B cell (primary cell): ENCODE results near the gene AMN1. TPM values are rescaled to one million over a fixed set of nuclear protein-coding genes. Genes with fewer than 3 reads are reported as not detected.

ENCODE experiments used
- ATAC-seq: fragments of 200-7000 bp; cut with Tn5 transposase; one replicate; pipeline ENCODE4 v1.10.0; 2021; ENCODE audit warnings: low read depth, mild to moderate bottlenecking, moderate number of reproducible peaks, moderate library complexity
- CTCF ChIA-PET: fragments of 350-600 bp; sonication (Branson Sonifier 250); formaldehyde crosslinking; loops from one replicate; lab custom pipeline; 2021; ENCODE audit warnings: antibody characterized with exemption, inconsistent platforms; lab: Charles Lee
- POLR2A ChIA-PET: fragments of 350-600 bp; sonication (Branson Sonifier 250); formaldehyde crosslinking; loops from one replicate; lab custom pipeline; 2021; ENCODE audit warnings: antibody characterized with exemption; lab: Charles Lee
- DNase-seq: peaks from one replicate; pipeline ENCODE4 v3.0.0; 2013
- H2AFZ ChIP-seq: 2 replicates; pipeline ENCODE4 v1.6.1; 2012; ENCODE audit warnings: mild to moderate bottlenecking, low read depth, low read length; ENCODE audit not compliant: insufficient read depth, poor library complexity, severe bottlenecking
- H3K27ac ChIP-seq, 2 donors: 1 replicate in 1 of 2; 2 replicates in 1 of 2; pipeline ENCODE4 v1.5.1; 2012 to 2013; ENCODE audit warnings: low read length in 2 of 2, mild to moderate bottlenecking in 2 of 2, moderate library complexity in 1 of 2
- H3K27me3 ChIP-seq, 4 experiments: fragments of 200-600 bp in 1 of 4; sonication (generic) in 1 of 4; replicated peaks in 1 of 4; 1 replicate in 2 of 4; 2 replicates in 2 of 4; pipeline versions ENCODE4 v1.6.1 to v1.7.0; 2013 to 2016; ENCODE audit warnings: low read length in 3 of 4, mild to moderate bottlenecking in 2 of 4, mixed read lengths in 1 of 4, moderate library complexity in 1 of 4; ENCODE audit not compliant: insufficient read depth in 4 of 4, control insufficient read depth in 3 of 4; ENCODE audit errors: control extremely low read depth in 1 of 4
- H3K36me3 ChIP-seq, 2 experiments: replicated peaks in 1 of 2; 1 replicate in 1 of 2; 2 replicates in 1 of 2; pipeline versions ENCODE4 v1.6.1 to v1.7.1; 2013; ENCODE audit warnings: low read length in 1 of 2; ENCODE audit not compliant: insufficient read depth in 2 of 2, control insufficient read depth in 1 of 2; ENCODE audit errors: control extremely low read depth in 1 of 2, extremely low read depth in 1 of 2
- H3K4me1 ChIP-seq, 2 donors: fragments of 200-600 bp in 1 of 2; sonication (generic) in 1 of 2; 1 replicate in 1 of 2; 2 replicates in 1 of 2; pipeline versions ENCODE4 v1.5.1 to v1.6.1; 2013 to 2017; ENCODE audit warnings: low read length in 2 of 2; ENCODE audit not compliant: control insufficient read depth in 2 of 2, insufficient read depth in 2 of 2
- H3K4me2 ChIP-seq: replicated peaks from 2 replicates; pipeline ENCODE3; 2012; ENCODE audit warnings: mild to moderate bottlenecking, low read depth, low read length; ENCODE audit not compliant: poor library complexity, severe bottlenecking
- H3K4me3 ChIP-seq, 5 experiments: fragments of 200-600 bp in 1 of 5; sonication (generic) in 1 of 5; 1 replicate in 3 of 5; 2 replicates in 2 of 5; pipeline versions ENCODE4 v1.5.1 to v1.7.0; 2011 to 2016; ENCODE audit warnings: low read length in 4 of 5, mild to moderate bottlenecking in 4 of 5, low read depth in 2 of 5, control low read depth in 1 of 5, moderate library complexity in 1 of 5; ENCODE audit not compliant: insufficient read depth in 1 of 5; ENCODE audit errors: control extremely low read depth in 1 of 5, extremely low read depth in 1 of 5
- H3K79me2 ChIP-seq: fragments of 200-600 bp; sonication (generic); one replicate; pipeline ENCODE4 v1.6.0; 2016; ENCODE audit warnings: low read length; ENCODE audit not compliant: control insufficient read depth, insufficient read depth
- H3K9ac ChIP-seq: fragments of 200-600 bp; sonication (generic); 2 replicates; pipeline ENCODE4 v1.6.1; 2017; ENCODE audit warnings: mild to moderate bottlenecking, low read length, moderate library complexity
- H3K9me3 ChIP-seq, 3 donors: one replicate each; pipeline versions ENCODE4 v1.6.1 to v1.7.1; 2013; ENCODE audit warnings: low read length in 2 of 3; ENCODE audit not compliant: control insufficient read depth in 2 of 3, insufficient read depth in 1 of 3; ENCODE audit errors: control extremely low read depth in 1 of 3
- H4K20me1 ChIP-seq: 2 replicates; pipeline ENCODE4 v1.6.0; 2012; ENCODE audit warnings: mild to moderate bottlenecking, low read length; ENCODE audit not compliant: insufficient read depth, control insufficient read depth, poor library complexity, severe bottlenecking
- H3K27ac Mint-ChIP-seq: one replicate; pipeline ENCODE4 v1.8.0; 2021; ENCODE audit warnings: mixed read lengths
- H3K27me3 Mint-ChIP-seq: one replicate; pipeline ENCODE4 v1.8.0; 2021; ENCODE audit warnings: mixed read lengths
- H3K4me1 Mint-ChIP-seq: one replicate; pipeline ENCODE4 v1.8.0; 2021; ENCODE audit warnings: mixed read lengths
- H3K4me3 Mint-ChIP-seq: one replicate; pipeline ENCODE4 v1.8.0; 2021; ENCODE audit warnings: mixed read lengths
- H3K9me3 Mint-ChIP-seq: one replicate; pipeline ENCODE4 v1.8.0; 2022; ENCODE audit warnings: mixed read lengths; ENCODE audit not compliant: insufficient read depth
- CTCF ChIP-seq: fragments of 200-600 bp; IDR thresholded peaks from one replicate; pipeline ENCODE4 v1.8.0; 2022; ENCODE audit warnings: antibody characterized with exemption, mild to moderate bottlenecking
- EZH2 ChIP-seq: IDR thresholded peaks from 2 replicates; pipeline ENCODE4 v1.6.1; 2012; ENCODE audit warnings: borderline replicate concordance, low read depth, mild to moderate bottlenecking, moderate library complexity, low read length; ENCODE audit not compliant: insufficient read depth, poor library complexity, severe bottlenecking
- WGBS: methylation state at CpG from one replicate; pipeline ENCODE4 v1.1.5; 2013; ENCODE audit warnings: missing lambda C conversion rate; ENCODE audit not compliant: insufficient coverage; 5-methylcytosine and 5-hydroxymethylcytosine counted together
- intact Hi-C: fragments of 100-400 bp; cut with micrococcal nuclease; formaldehyde crosslinking; loops from one replicate; pipeline ENCODE4 v1.10.0; 2022
- polyA plus RNA-seq: library from polyadenylated mRNA; depleted of rRNA; stranded (reverse); fragments of >200 nt; gene quantifications from 2 replicates; pipeline ENCODE4 v1.2.3, GENCODE V29; 2012
- total RNA-seq, 2 donors: library from RNA; stranded (reverse); fragments of 120-200 nt in 1 of 2; gene quantifications; 1 replicate in 1 of 2; 2 replicates in 1 of 2; pipeline versions ENCODE4 v1.2.3 to v1.2.4, GENCODE V29; 2013 to 2022

Gene AMN1
- total and polyA plus RNA-seq, 2 donors (not counting 1 experiment from before 2014, with no cell fraction given), result 32.6 to 32.7 TPM

DNA sequence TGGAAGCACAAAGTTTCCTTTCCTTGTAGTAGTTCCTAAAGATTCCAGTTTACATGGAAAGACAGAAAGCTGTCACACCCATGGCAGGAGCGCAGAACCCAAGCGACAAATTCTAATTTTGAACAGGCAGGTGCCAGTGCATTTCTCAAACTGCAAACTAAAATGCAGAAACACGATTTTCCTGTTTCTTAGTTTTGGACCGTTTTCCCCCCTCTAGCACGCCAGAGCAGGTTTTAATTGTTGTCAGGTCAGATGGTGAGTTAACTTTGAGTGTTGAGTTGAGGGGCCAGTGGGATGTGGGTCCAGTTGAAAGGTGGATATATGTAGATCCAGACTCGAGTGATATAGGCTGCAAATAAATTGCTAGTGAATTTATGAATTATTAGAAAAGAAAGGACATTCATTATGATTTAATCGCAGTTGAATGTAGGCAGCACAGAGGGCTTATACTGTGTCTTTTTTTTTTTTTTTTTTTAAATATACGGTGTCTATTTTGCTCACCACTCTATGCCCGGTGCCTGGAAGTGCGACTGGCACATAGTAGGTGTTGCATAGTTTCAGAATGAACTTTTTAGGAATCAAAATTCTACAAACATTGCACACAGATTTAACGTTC, 70.2 kb downstream of the AMN1 start:
- H3K79me2 ChIP-seq, result no peaks in the 10 kb centered on the region
- TF ChIP-seq EZH2, result no peak
- no peak for TF ChIP-seq CTCF
- no peaks in the 10 kb centered on the region for H3K27me3 ChIP-seq
- Mint-ChIP-seq H3K27ac (peak overlapping the region; percentile 95), H3K4me3 (peak overlapping the region; percentile 93), H3K9me3 (peaks cover 2% of the 10 kb centered on the region), H3K4me1 (peaks cover 29% of the 10 kb centered on the region), H3K27me3 (no peaks in the 10 kb centered on the region)
- DNase-seq, result no peak
- H3K9me3 ChIP-seq, result peaks cover 0 to 10% (median 0%) of the 10 kb centered on the region in 3 donors
- peak overlapping the region; percentile 95 for H2AFZ ChIP-seq
- CTCF ChIA-PET, result interaction anchor here (0.7 to 2.2 kb wide), 10 partner anchors 23 to 1097 kb away, joined by 3 to 6 read pairs (median 4); partner anchors contain the start of gene YARS2
- peak overlapping the region; percentile 63 to 94 (median 86) for H3K4me3 ChIP-seq
- H3K4me1 ChIP-seq, result peaks cover 25 to 32% of the 10 kb centered on the region in 2 donors
- H3K4me2 ChIP-seq, result peak overlapping the region; percentile 90
- no peaks in the 10 kb centered on the region for H4K20me1 ChIP-seq
- peak; percentile 2 for ATAC-seq
- no peaks in the 10 kb centered on the region for H3K36me3 ChIP-seq
- 67% methylated on average over 3 of the region's 11 CpGs for WGBS
- peak overlapping the region; percentile 94 for H3K9ac ChIP-seq
- intact Hi-C loops, result loop anchor here (1.0 to 10.0 kb wide), 14 partner anchors 22 to 1099 kb away; partner anchors contain the start of genes AMN1, CAPRIN2, DNM1L and RESF1
- H3K27ac ChIP-seq, result peak overlapping the region; percentile 93 to 97
- POLR2A ChIA-PET, result interaction anchor here (0.6 to 1.7 kb wide), 7 partner anchors 24 to 711 kb away, joined by 3 to 15 read pairs (median 6); partner anchors contain the start of gene RESF1

DNA sequence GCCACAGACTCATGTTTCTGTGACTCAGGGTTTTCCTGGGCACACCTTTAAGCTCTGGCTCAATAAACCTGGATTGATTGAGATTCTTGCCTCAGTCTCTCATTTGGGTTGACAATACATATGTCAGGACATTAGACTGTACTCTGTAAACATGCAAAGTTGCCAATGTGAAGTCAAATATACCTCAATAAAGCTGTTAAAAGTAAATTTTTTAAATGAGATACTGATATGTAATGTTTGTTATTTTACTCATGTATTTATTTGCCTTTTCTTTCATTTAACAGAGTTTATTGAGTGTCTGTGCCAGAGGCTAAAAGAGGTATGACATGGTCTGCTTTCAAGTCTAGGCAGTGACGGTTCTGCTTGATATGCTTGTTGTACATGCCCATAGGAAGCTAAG, 73.0 kb downstream of the AMN1 start:
- H3K27ac Mint-ChIP-seq, result no peak overlapping the region
- intact Hi-C loops, result loop anchor here (5.0 to 10.0 kb wide), 3 partner anchors 482 to 1102 kb away; partner anchors contain the start of genes CAPRIN2 and YARS2
- H3K9me3 Mint-ChIP-seq, result no peaks in the 10 kb centered on the region
- H3K4me2 ChIP-seq, result no peak overlapping the region
- no peak for ATAC-seq
- H3K9me3 ChIP-seq, result no peaks in the 10 kb centered on the region
- peaks cover 27% of the 10 kb centered on the region for H3K4me1 Mint-ChIP-seq
- no peaks in the 10 kb centered on the region for H4K20me1 ChIP-seq
- H3K27ac ChIP-seq, result no peak overlapping the region
- DNase-seq, result no peak
- CTCF ChIA-PET, result interaction anchor here (1.2 to 2.5 kb wide), 2 partner anchors 19 to 252 kb away, joined by 3 to 16 read pairs; no protein-coding TSS in a partner anchor
- H3K4me3 Mint-ChIP-seq, result no peak overlapping the region
- no peaks in the 10 kb centered on the region for H3K36me3 ChIP-seq
- no peak for TF ChIP-seq EZH2
- TF ChIP-seq CTCF, result no peak
- no peak overlapping the region for H3K9ac ChIP-seq
- POLR2A ChIA-PET, result no interaction called here
- H3K4me1 ChIP-seq, result peaks cover 8 to 24% of the 10 kb centered on the region in 2 donors
- H3K27me3 Mint-ChIP-seq, result no peaks in the 10 kb centered on the region
- no peak overlapping the region for H2AFZ ChIP-seq
- H3K27me3 ChIP-seq, result no peaks in the 10 kb centered on the region
- H3K4me3 ChIP-seq, result no peak overlapping the region
- H3K79me2 ChIP-seq, result no peaks in the 10 kb centered on the region
- 100% methylated on average over 1 of the region's 1 CpG for WGBS
